Activated CD8-positive, alpha-beta memory T cell treated with anti-CD3 and anti-CD28 coated beads for 4 hours (primary cell): ENCODE data around the gene KCNH6.

Source experiments
- DNase-seq, 2 donors: peaks; one replicate each; pipeline ENCODE4 v3.0.0-alpha.2; 2020; ENCODE audit warnings: low read depth in 2 of 2

The KCNH6 gene

DNA sequence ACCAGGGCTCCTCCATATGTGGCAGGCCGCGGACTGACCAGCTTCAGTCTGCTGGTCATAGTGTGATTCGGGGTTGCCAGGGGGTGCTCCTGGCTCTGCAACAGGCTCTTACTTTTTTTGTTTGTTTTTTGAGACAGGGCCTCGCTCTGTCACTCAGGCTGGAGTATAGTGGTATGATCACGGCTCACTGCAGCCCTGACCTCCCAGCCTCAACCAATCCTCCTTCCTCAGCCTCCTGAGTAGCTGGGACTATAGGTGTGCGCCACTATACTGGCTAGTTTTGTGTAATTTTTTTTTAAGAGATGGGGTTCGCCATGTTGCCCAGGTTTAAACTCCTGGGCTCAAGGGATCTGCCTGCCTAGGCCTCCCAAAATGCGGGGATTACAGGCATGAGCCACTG, 11.8 kb upstream of the KCNH6 start:
- DNase-seq = no peak

DNA sequence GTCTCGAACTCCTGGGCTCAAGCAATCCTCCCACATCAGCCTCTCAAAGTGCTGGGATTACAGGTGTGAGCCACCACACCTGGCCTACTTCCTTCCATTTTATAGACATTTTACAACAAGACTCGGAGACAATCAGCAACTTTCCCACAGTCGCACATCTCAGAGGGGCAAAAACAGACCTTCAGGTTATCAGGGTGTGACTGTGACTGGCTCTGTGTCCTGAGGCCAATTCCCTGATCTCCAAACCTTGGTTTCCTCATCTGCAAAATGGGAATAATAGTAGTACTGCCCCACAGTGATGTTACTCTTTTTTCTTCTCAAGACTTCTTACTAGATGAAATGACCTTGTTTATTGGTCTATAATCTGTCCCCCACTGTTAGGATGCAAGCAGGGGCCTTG, 10.8 kb upstream of the KCNH6 start:
- no peak for DNase-seq

DNA sequence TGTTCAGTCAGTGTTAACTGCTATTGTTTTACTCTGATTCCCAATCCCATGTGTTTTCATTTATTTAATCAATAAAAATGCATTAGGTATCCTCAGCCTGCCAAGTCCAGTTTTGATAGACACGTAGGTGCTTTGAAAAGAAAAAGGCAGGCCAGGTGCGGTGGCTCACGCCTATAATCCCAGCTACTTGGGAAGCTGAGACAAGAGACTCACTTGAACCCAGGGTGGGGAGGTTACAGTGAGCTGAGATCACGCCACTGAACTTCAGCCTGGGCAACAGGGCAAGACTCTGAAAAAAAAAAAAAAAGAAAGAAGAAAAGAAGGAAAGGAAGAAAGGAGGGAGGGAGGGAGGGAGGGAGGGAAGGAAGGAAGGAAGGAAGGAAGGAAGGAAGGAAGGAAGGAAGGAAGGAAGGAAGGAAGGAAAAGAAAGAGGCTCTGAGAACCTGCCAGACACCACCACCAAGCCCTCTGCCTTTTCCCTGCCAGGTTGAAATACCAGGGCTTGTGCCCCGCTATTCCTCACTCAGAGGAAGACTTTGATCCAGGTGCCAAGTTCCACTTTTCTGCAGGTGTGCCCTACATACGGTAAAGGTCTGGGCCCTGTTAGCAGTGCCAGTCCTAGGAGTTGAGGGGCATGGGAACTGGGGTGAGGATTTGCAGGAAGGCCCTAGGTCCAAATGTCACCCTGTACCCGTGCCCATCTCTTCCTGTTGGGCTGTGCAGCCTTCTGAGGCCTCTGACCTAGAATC, 10.1 kb upstream of the KCNH6 start:
- no peak for DNase-seq

DNA sequence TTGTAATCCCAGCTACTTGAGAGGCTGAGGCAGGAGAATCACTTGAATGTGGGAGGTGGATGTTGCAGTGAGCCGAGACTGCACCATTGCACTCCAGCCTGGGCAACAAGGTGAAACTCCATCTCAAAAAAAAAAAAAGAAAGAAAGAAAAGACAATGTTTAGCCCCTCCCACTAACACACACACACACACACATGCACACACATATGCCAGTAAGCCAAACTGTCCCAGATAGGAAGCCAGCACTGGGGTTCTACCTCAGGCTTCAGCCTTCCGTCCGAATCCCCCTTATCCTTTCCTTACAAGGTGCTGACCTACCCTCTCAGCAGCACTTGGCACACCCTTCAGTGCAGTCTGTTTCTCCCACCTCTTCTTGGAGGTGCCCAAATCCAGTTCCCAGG, 8.7 kb upstream of the KCNH6 start:
- no peak for DNase-seq

DNA sequence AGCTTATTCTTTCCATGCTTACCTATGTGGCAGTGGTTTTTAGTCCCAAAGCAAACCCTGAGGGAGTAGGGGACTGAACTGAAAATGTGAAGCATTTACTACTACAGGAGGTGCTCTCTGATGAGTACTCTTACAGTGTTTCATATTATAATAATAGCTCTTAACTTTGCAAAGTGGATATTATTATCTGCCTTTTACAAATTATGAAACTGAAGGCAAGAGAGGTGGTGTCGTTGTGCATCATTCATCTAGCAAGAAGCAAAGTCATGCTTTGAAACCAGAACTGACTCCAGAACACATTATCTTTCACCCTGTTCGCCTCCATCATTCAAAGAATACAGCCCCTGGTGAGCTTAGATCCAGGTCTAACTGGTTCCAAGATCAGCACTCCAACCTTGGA, 8.2 kb upstream of the KCNH6 start:
- no peak for DNase-seq

DNA sequence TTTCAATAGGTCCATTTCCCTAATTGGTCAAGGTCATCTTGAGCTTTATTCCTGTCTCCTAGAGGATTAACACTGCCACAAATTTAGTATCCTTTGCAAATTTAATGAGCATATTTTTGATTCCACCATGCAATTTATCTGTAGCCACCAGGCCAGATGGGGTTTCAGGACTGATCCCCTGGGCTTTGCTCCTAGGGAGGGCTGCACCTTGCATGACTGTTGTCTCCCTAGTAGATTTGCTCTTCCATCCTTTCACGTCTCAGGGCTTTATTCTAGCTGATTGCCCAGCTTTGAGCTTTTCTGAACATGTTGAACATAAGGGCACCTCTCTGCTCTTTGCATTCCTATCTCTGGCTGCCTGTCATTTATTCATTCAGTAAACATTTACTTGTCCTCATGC, 7.7 kb upstream of the KCNH6 start:
- no peak for DNase-seq

DNA sequence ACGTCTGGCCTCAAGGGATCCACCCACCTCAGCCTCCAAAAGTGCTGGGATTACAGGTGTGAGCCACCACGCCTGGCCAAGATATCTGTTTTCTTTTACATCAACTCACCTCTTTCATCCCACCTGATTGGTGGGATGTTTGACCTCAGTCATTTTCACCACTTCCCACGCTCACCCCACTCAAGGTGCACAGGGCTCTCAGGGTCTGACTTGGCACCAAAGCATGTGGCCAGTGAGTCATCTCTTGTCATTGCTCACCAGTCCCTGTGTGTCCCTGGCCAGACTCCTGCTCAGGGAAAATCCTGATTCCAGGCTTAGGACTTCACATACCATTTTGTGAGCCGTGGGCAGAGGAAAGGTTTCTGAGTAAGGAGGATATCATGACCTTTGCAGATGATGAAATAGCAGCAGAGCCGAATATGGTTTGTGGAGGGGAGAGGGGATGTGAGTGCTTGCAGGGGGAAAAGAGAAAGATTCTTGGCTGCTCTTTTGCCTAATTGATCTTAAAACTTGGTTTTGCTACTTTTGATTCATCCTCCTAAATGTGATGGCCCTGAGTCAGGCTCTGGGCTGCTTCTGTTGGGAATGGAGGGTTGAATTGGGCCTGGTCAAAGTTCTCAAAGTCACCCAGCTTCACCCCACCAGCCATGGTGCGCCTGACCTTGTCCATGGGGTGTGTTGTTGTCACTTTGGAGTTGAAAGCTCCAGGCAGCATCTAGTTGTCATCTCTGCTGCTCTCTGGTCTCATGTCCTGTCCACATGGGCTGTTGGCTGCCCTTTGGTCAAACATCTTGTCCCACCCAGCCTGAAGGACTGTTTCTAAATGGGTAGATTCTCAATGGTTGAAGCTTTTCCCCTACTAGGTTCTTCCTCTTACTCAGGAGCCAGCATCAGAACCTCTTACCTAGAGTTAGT, 6.0 kb upstream of the KCNH6 start:
- DNase-seq = no peak

DNA sequence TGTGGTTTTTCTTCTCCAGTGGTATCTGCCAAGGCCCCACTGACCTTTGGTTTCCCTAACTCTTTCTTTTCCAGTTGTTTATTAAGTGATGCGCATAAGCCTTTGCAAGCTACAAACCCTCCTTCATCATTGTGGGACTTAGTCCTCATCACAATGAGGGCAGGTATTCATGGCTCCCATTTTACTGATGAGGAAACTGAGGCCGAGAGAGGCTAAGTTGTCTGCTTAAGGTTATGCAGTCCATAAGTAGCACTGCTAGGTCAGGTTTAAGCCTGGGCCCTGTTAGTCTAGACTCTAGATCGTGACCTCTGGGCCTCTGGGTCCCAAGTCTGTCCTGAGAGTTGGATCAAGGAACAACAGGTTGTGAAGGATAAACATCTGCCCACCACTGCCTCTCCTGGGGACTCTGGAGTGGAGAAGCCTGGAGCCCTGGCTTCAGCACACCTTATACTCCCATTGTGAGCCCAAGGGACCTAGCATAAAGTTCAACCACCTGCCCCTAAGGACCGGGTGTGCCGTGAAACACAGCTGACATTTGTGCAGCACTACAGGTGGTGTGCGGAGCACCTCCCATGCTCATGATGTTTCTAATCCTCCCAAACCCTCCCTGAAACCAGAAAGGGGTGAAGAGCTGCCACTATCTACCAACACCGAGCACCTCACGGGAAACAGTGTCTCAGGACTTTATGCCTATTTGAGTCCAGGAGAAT, 5.2 kb upstream of the KCNH6 start:
- DNase-seq = no peak

DNA sequence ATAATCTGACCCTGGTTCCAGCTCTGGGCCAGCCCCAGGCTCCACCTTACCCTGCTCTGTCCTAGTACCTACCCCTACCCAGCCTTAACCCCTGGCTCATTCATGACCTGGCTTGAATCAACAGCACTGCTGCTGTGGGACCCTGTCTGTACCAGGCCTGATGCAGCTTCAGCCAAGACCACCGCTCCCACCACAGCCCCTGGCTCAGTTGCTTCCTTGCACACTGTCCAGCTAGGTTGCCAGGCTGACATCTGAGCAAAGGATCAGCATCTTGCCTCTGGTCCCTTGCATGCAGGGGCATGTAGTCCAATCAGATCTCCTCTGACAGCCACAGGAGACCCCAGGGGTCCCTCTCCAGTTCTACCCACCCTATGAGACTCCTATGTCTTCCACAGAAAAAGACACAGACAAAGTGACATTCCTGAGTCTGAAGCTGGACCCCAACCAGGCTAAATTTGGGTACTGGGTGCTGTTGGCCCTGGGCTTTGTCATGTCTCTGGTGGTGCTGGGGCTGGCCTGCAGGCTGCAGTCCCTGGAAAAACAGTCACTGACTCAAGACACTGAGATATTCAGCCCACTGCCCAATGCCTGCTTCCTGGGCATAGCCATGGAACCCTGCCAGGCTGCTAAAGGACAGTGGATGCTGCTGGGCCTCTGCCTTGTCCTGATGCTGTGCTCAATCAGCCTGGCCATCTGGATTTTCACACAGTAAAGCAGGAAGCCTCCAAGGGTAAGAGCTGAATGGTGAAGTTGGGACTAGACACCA, 3.9 kb upstream of the KCNH6 start:
- no peak for DNase-seq

DNA sequence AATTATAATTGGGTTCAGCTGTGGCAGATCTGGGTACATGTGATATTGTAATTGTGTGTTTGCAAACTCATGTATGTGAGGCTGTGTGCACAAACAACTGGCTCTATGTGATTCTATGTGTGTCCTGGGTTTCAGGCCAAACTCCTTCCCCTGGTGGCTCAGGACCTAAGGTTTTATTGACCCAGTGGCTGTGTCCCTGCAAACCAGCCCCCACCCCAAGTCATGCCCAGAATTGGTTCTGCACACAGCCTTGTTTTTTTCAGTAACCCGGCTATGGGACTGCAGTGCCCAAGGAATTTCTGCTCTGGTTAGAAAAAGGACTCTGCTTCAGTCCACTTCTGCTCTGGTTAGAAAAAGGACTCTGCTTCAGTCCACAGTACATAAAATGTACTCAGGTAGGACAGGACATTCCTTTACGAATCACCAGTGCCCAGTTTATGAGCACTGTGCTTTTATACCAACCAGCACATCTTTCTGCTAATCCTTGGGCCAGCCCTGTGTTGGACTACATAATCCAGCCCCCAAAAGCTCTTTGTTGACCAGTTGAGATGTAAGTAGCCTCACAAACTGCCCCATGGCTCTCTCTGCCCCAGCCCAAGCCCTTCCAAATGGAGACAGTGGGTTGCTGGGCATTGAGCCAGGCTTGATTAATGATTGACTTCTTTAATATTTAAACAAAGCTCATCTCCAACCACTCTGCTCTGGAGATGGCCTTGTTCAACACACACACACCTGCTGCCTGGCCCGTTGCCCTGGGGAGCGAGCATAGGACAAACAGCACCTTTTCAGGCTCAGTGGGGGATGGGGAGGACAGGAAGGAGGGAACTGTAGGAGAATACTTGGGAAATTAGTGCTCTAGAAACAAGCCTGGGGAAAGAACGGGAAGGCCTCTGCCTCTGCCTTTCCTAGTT, 2.9 kb upstream of the KCNH6 start:
- no peak for DNase-seq

DNA sequence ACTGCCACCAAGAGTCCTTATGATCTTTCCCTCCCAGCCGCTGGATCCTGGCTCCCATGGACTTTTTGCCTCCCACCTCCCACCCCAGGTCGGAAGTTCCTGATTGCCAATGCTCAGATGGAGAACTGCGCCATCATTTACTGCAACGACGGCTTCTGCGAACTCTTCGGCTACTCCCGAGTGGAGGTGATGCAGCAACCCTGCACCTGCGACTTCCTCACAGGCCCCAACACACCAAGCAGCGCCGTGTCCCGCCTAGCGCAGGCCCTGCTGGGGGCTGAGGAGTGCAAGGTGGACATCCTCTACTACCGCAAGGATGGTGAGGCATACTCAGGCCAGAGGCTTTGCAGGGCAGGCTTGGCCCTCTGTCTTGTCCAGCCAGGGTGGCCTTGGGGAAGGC, 893 bp downstream of the KCNH6 start:
- DNase-seq = no peak

DNA sequence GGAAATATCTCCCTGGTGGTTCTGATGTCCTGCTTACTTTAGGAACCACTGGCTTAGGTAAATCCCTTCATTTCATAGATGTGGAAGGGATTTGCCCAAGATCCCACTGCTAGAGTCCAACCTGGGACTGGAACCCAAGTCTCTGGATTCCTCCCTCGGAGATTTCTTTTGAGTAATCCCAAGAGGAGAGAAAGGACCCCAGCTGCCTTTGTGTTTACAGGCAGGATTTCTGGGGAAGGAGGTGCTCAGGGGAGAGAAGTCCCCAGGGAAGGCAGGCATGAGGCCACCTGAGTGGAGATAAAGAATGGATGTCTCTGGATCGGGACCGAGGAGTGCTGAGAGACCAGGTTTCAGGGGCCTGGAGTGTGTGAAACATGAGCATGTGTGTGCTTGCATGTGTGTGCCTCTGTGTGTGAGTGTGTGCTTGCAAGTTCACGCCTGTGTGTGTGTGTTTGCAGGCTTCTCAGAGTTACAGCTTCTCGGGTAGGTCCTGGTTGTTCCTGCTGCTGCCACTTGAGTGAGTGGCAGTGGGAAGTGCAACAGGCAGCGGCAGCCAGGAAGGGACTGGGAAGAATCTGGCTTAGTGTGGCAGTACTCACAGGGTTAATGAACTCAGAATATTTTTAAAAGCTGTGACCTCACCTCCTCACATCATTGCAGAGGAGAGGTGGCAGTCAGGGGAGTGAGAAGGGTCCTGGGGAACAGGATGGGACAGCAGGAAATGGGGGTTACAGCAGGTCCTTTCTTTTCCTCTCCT, 2.2 kb downstream of the KCNH6 start:
- no peak for DNase-seq

DNA sequence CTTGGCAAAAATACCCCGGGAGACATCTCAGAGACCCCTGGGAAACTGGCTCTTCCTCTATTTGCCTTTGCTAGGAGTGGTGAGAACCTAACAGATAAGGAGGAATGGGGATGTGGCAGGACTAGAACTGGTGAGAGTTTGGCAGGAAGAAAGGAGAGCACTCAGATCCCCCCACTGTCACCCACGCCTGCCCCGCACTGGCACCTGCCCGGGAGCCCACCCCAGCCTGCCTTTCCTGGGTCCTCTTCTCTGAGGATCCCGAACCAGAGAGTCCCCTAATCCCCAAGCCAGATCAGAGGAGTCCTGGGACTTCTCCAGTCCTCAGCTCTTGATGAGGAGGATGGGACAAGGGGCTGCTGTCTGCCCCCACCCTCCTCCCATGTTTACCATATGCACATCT, 3.7 kb downstream of the KCNH6 start:
- no peak for DNase-seq

DNA sequence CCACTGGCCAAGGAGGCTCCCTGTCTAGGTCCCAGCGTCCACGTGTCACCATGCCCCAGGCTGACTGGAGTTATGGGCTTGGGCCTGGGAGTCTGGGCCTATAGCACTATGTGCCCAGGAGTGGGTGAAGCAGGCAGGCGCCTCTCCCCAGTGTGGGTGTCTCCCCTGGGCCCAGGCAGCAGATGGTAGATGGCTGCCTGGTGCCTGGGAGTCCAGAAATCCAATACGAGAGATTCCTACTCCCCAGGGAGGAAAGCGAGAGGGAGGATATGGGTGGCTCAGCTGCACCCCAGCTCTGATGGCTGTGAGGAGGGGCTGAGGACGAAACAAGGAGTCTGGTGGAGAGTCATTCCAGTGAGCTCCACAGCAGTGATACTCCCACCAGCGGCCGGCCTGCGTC, 5.0 kb downstream of the KCNH6 start:
- DNase-seq = no peak

DNA sequence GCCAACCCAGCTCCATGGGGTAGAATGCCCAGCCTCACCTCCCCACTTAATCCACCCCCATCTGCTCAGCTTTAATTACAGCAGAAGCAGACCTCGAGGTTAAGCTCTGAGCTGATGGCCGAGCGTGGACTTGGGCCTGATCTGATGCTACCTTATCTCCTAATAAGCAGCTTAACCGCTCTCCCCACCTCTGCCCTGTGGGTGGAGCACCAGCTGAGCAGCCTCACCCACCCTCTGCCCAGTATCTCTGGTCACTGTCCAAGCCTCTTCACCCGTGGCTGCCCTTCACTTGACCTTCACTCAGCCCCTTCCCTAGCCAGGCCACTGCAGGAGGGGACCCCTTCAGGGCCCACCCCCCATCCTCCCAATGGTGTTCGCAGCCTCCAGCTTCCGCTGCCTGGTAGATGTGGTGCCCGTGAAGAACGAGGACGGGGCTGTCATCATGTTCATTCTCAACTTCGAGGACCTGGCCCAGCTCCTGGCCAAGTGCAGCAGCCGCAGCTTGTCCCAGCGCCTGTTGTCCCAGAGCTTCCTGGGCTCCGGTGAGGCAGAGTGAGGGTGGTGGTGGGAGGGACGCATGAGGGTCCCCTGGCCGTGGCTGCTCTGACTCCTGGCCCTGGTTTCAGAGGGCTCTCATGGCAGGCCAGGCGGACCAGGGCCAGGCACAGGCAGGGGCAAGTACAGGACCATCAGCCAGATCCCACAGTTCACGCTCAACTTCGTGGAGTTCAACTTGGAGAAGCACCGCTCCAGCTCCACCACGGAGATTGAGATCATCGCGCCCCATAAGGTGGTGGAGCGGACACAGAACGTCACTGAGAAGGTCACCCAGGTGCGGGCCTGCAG, 6.8 kb downstream of the KCNH6 start:
- no peak for DNase-seq

DNA sequence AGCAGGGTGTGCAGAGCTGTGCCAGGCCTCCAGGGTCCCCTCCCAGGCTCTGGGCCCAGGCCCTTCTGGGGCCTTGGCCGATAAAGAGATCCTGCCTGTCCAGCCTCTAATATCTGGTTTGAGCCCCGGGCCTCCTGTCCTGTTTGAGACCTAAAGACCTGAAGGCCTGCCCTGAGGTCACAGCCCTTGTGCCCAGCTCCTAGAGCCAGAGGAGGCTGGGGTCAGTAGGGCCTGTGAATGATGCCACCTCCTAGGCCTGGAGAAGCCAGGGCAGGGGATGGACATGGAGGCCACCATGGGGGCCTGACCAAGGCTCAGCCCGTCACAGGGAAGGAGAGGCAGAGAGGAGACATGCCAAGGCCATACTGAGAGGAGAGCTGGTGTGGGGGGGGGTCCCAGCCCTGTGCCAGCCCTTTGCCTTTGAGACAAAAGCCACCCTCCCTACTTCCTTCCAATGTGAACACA, 7.4 kb downstream of the KCNH6 start:
- no peak for DNase-seq

DNA sequence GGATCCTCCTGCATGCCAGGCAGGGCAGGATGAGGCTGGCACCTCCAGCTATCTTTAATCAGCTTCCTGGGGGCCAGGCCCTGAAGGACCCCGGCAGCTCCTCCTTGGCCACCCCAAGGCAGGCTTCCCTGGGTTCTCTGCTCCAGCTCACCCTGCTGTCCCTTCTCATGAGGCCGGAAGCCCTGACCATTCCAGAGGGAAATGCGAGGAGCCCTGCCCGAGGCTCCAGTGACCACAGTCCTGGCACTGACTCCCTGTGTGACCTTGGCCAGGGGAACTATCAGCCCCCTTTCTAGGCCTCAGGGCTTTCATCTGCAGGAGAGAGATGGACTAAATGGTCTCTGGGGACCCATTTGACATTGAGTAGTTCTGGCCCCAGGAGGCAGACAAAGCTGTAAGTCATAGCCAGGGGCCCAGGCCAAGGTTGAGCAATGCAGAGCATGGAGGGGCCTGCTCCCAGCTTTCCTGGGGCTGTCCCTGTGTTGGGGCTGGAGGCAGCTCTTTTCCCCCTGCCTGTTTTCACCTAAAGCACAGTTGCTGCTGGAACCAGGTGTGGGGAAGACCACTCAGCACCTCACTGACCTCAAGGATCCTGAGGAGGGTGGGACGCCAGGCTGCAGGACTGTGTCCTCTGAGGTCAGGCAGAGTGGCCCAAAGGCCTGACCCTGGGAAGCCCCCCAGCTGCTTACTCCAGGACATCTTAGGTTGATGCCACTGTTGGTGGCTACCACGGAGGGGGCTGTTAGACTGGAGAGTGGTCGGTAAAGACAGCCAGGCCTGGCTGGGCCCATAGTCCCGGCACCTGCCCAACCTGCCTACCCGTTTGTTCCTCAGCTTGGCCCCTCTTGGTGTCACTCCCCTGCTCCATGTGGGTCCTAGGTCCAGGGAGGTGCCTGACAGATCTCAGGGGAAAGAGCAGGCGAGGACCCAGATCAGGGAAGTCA, 8.1 kb downstream of the KCNH6 start:
- DNase-seq = no peak
